ENCODE data around the gene BORCS5.
"Not testable (repeated sequence)": the region's sequence is repeated elsewhere in the genome, so short reads cannot be mapped to it uniquely, and the experiment has no call there.

The BORCS5 gene

GRCh38 chr12:12482959-12483358 lies 126.1 kb downstream of the BORCS5 start:
- no peak for DNase-seq (ENCODE audit: low read depth, low spot score)

- no peak for DNase-seq (ENCODE audit: low read depth, low spot score)
These were observed 126.6 kb downstream of the BORCS5 start for GRCh38 chr12:12483438-12483837.

GRCh38 chr12:12486661-12487240 lies 129.9 kb downstream of the BORCS5 start:
- DNase-seq (ENCODE audit: low read depth, low spot score), result no peak

- DNase-seq (ENCODE audit: low read depth, low spot score), result no peak
These were observed 130.6 kb downstream of the BORCS5 start for GRCh38 chr12:12487490-12487889.

- peak; percentile 11 for DNase-seq (ENCODE audit: low read depth, low spot score)
These were observed 131.4 kb downstream of the BORCS5 start for GRCh38 chr12:12488296-12488695.

- no peak for DNase-seq (ENCODE audit: low read depth, low spot score)
These were observed 132.1 kb downstream of the BORCS5 start for GRCh38 chr12:12488823-12489550.

GRCh38 chr12:12491606-12492005 lies 134.7 kb downstream of the BORCS5 start:
- no peak for DNase-seq (ENCODE audit: low read depth, low spot score)

- DNase-seq (ENCODE audit: low read depth, low spot score), result no peak
These were observed 135.7 kb downstream of the BORCS5 start for GRCh38 chr12:12492547-12492946.

- DNase-seq (ENCODE audit: low read depth, low spot score), result peak; percentile 67
These were observed 138.7 kb downstream of the BORCS5 start for GRCh38 chr12:12495536-12495935.

GRCh38 chr12:12498210-12498609 lies 141.3 kb downstream of the BORCS5 start:
- no peak for DNase-seq (ENCODE audit: low read depth, low spot score)

GRCh38 chr12:12499909-12500604 lies 143.2 kb downstream of the BORCS5 start:
- DNase-seq (ENCODE audit: low read depth, low spot score), result no peak

GRCh38 chr12:12501121-12501520 lies 144.2 kb downstream of the BORCS5 start:
- DNase-seq (ENCODE audit: low read depth, low spot score), result no peak

- DNase-seq (ENCODE audit: low read depth, low spot score), result not testable (repeated sequence)
These were observed 145.4 kb downstream of the BORCS5 start for GRCh38 chr12:12502130-12502814.

GRCh38 chr12:12502815-12503151 lies 145.9 kb downstream of the BORCS5 start:
- no peak for DNase-seq (ENCODE audit: low read depth, low spot score)

- DNase-seq (ENCODE audit: low read depth, low spot score), result no peak
These were observed 146.7 kb downstream of the BORCS5 start for GRCh38 chr12:12503384-12504078.

- DNase-seq (ENCODE audit: low read depth, low spot score), result peak; percentile 12
These were observed 148.9 kb downstream of the BORCS5 start for GRCh38 chr12:12505544-12506495.

GRCh38 chr12:12506496-12506890 lies 149.6 kb downstream of the BORCS5 start:
- no peak for DNase-seq (ENCODE audit: low read depth, low spot score)

GRCh38 chr12:12507121-12507520 lies 150.2 kb downstream of the BORCS5 start:
- DNase-seq (ENCODE audit: low read depth, low spot score), result no peak

GRCh38 chr12:12508612-12509011 lies 151.7 kb downstream of the BORCS5 start:
- no peak for DNase-seq (ENCODE audit: low read depth, low spot score)

- DNase-seq (ENCODE audit: low read depth, low spot score), result peak; percentile 32
These were observed 153.3 kb downstream of the BORCS5 start for GRCh38 chr12:12510141-12510540.

- DNase-seq (ENCODE audit: low read depth, low spot score), result no peak
These were observed 153.7 kb downstream of the BORCS5 start for GRCh38 chr12:12510551-12510950.

All from astrocyte of the hippocampus (primary cell).